WERI-Rb-1 (cell line): ENCODE results near the gene BMP8B.
A peak's percentile ranks its signal among the peaks of the same experiment; 100 is the strongest.
"Not testable (repeated sequence)": the region's sequence is repeated elsewhere in the genome, so short reads cannot be mapped to it uniquely, and the experiment has no call there.

Experiments used
- DNase-seq: peaks from one replicate; pipeline ENCODE4 v3.0.0-alpha.2; 2020
- H3K27ac ChIP-seq: fragments of 250-450 bp; sonication (Bioruptor Pico); 2 replicates; pipeline ENCODE4 v1.5.1; 2020; ENCODE audit warnings: mild to moderate bottlenecking, moderate library complexity
- H3K27me3 ChIP-seq: fragments of 250-450 bp; sonication (Bioruptor Pico); 2 replicates; pipeline ENCODE4 v1.5.1; 2021; ENCODE audit warnings: mild to moderate bottlenecking, low read depth, moderate library complexity; ENCODE audit not compliant: insufficient read depth, severe bottlenecking
- H3K36me3 ChIP-seq: fragments of 250-450 bp; sonication (Bioruptor Pico); 2 replicates; pipeline ENCODE4 v1.5.1; 2020; ENCODE audit warnings: mild to moderate bottlenecking, moderate library complexity
- H3K4me3 ChIP-seq: 2 replicates; pipeline ENCODE4 v1.5.1; 2011; ENCODE audit warnings: low read depth, mild to moderate bottlenecking, control low read depth, low read length
- H3K9me3 ChIP-seq: fragments of 250-450 bp; sonication (Bioruptor Pico); 2 replicates; pipeline ENCODE4 v1.5.1; 2021; ENCODE audit warnings: mild to moderate bottlenecking, moderate library complexity; ENCODE audit not compliant: severe bottlenecking
- TF ChIP-seq, protein P1 (sequence below): IDR thresholded peaks from 2 replicates; pipeline ENCODE4 v1.5.1; 2011; ENCODE audit warnings: low read depth, mild to moderate bottlenecking, control low read depth, inconsistent platforms, low read length

The BMP8B gene

DNA sequence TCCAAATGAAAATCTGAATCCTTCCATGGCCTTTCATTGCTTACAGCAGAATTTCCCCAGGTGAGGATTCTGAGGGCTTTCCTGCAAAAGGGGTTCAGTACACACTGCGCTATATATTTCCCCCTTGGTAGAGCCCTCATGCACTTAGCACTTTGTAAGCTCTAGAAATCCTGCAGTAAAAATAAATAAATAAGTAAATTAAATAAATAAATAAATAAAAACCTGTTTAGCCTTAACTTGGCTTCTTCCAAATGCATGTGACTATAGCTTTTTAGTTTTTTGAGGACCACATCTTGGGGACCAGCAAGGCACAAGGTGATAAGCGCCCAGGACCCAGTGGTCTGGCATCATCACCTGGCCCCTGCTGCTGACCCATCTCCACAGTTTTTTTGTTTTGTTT, 3.2 kb upstream of the BMP8B start:
- H3K27ac ChIP-seq: no peak overlapping the region
- TF ChIP-seq, protein P1, sequence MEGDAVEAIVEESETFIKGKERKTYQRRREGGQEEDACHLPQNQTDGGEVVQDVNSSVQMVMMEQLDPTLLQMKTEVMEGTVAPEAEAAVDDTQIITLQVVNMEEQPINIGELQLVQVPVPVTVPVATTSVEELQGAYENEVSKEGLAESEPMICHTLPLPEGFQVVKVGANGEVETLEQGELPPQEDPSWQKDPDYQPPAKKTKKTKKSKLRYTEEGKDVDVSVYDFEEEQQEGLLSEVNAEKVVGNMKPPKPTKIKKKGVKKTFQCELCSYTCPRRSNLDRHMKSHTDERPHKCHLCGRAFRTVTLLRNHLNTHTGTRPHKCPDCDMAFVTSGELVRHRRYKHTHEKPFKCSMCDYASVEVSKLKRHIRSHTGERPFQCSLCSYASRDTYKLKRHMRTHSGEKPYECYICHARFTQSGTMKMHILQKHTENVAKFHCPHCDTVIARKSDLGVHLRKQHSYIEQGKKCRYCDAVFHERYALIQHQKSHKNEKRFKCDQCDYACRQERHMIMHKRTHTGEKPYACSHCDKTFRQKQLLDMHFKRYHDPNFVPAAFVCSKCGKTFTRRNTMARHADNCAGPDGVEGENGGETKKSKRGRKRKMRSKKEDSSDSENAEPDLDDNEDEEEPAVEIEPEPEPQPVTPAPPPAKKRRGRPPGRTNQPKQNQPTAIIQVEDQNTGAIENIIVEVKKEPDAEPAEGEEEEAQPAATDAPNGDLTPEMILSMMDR: no peak
- H3K27me3 ChIP-seq: no peaks in the 10 kb centered on the region
- no peaks in the 10 kb centered on the region for H3K9me3 ChIP-seq
- no peak overlapping the region for H3K4me3 ChIP-seq
- H3K36me3 ChIP-seq: no peaks in the 10 kb centered on the region
- no peak for DNase-seq

DNA sequence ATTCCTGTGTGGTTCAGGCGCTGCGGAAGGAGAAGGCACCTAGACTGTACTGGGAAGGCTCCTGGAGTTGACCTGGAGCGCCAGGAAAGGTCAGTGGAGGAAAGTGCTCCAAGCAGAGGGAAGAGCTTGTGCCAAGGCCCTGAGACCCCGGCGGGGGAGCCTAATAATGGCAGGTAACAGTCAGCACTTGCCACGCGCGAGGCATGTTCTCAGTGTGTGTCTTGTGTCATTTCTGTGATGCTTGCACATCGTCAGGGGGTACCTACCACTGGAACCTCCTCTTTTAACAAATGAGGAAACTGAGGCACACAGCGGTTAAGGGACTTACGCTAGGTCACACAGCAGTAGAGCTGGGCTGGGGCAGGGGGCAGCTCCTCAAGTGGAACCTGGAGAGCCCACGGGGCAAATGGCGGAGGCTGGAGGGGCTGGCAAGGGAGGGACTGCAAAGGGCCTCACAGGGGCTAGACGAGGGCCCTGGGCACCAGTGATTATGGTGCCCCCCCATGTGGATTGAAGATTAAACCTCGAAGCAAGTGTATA, 976 bp upstream of the BMP8B start:
- H3K27me3 ChIP-seq: no peaks in the 10 kb centered on the region
- H3K27ac ChIP-seq: peak overlapping the region; percentile 59; the same call in 1 of the 2 replicates
- peak overlapping the region; percentile 45 for H3K4me3 ChIP-seq

DNA sequence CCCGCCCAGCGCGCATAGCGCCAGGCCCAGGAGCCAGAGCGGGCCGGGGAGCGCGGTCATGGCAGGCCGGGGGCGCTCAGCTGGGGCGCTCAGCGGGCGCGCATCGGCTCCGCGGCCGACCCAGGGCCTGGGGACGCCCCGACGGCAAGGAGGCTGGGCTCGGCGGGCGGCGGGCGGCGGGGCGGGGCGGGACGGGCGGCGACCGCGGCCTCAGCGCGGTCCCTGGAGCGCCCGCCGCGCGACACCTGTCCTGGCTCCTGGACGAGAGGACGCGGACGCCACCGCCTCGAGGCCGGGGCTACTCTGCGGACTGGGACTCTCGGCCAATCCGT, 273 bp downstream of the BMP8B start:
- Histone ChIP-seq H3K27ac (no peak overlapping the region), H3K27me3 (no peaks in the 10 kb centered on the region), H3K4me3 (peak overlapping the region; percentile 53), H3K9me3 (no peaks in the 10 kb centered on the region), H3K36me3 (no peaks in the 10 kb centered on the region)
- no peak for DNase-seq
- TF ChIP-seq, protein P1: no peak

More for the DNA sequence above, 976 bp upstream of the BMP8B start:
- Histone ChIP-seq H3K36me3 (no peaks in the 10 kb centered on the region), H3K9me3 (no peaks in the 10 kb centered on the region)
- DNase-seq: no peak
- TF ChIP-seq, protein P1: no peak

DNA sequence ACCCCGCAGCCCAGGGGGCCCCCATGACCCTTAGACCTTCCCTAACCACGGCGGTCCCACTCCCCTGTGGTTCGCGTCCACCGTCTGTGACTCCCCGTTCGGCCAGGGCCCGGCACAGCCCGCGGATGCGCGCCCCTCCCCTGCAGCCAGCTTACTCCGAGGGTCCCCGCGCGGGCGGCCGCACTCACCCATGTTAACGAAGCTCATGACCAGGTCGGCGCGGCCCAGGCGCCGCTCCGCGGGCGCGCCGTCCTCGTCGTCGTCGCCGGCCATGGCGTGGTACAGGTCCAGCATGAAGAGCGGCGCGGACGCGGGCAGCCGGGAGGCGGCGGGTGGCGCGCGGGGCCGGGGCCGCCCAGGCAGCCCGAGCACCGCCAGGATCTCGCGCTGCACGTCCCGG, 701 bp downstream of the BMP8B start:
- H3K36me3 ChIP-seq, H3K27me3 ChIP-seq, H3K27ac ChIP-seq, DNase-seq, H3K9me3 ChIP-seq: not testable (repeated sequence)
- H3K4me3 ChIP-seq: peak overlapping the region; percentile 22; the same call in 1 of the 2 replicates

DNA sequence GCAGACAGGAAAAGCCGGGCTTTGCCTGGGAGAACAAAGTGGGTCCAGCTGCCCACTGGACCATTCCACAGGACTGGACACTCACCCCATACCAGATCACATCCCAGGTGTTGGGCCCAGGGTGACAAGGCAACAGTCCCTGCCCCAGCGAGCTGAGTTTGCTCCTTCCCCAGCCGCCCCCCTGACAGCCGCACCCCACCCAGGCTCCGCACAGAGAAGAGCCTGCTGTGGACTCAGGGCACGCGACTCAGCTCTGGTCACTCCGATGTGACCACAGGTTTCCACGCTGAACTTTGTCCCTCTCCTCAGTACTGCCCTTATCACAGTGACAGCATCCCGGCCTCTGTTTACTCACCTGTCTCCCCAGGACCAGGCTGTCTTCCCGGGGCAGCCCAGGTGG, 1.2 kb downstream of the BMP8B start:
- TF ChIP-seq, protein P1: no peak
- Histone ChIP-seq H3K27ac (no peak overlapping the region), H3K9me3 (no peaks in the 10 kb centered on the region), H3K4me3 (no peak overlapping the region), H3K36me3 (no peaks in the 10 kb centered on the region), H3K27me3 (no peaks in the 10 kb centered on the region)
- no peak for DNase-seq

DNA sequence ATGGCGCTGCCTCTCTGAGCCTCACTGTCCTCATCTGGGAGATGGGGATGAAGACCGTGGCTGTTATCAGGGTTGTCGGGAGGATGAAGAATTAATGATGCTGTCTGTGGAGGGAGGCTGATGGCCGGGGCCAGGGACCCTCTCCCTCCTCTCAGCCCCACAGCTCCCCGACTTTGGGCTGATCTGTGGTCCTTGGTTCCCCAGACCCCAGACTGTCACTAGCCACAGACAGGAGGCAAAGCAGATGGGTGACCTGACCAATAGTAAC, 1.6 kb downstream of the BMP8B start:
- H3K9me3 ChIP-seq, DNase-seq, H3K27me3 ChIP-seq, H3K27ac ChIP-seq, H3K36me3 ChIP-seq, H3K4me3 ChIP-seq: not testable (repeated sequence)

DNA sequence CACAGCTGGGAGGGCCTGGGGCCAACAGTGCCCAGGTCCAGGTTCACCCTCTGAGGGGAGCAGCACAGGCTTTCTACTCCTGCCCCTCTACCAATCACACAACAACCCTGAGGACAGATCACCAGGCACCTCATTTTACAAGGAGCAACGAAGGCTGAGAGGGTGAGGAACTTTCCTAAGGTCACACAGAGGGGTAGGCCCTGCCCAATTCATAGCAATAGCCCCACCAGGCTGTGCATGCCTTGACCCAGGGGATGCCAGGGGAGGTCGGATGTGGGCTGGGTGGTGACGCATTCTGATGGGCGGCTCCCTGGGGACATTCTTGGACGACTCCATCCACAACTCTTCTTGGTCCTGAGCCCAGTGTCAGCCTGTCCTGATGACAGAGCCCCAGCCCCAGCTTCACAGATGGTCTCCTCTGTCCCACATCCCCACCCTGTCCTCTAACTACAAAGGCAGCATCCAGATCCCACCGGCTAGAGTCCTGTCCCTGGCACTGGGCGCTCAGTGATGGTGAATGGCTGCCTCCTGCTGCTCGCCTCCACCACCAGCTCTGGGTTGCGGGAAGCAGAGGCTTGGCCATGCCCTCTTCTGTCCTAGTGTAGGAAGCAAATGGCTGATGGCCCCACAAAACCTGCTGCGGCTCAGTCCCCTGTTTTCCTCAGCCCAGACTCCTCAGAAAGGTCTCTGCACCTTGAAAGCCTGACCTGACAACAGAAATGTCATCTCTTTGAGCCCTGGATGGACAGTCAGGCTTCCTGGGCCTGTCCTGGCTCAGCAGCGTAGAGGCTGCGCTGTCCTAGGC, 2.2 kb downstream of the BMP8B start:
- not testable (repeated sequence) for H3K4me3 ChIP-seq, H3K9me3 ChIP-seq, H3K27ac ChIP-seq, DNase-seq, H3K27me3 ChIP-seq, H3K36me3 ChIP-seq

DNA sequence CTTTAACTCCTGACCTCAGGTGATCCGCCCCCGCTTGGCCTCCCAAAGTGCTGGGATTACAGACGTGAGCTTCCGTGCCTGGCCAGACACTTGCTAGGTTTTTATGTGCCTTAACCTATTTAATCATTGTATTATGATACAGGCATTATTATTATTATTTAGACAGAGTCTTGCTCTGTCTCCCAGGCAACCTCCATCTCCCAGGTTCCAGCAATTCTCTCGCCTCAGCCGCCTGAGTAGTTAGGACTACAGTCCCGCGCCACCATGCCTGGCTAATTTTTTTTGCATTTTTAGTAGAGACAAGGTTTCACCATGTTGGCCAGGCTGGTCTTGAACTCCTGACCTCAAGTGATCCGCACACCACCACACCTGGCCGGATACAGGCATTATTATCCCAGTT, 6.0 kb downstream of the BMP8B start:
- not testable (repeated sequence) for H3K36me3 ChIP-seq, DNase-seq, H3K9me3 ChIP-seq, H3K4me3 ChIP-seq, H3K27me3 ChIP-seq, H3K27ac ChIP-seq
